Natural killer cell (primary cell): ENCODE measurements around the gene SLC12A8. TPM values are rescaled to one million over a fixed set of nuclear protein-coding genes. Genes with fewer than 3 reads are reported as not detected.

Source experiments
- ATAC-seq, 3 donors: fragments of 150-1000 bp in 2 of 3; fragments of 200-7000 bp in 1 of 3; cut with Tn5 transposase; 1 replicate in 1 of 3; 2 replicates in 2 of 3; pipeline ENCODE4 v1.10.0; 2021; ENCODE audit warnings: mild to moderate bottlenecking in 2 of 3, moderate library complexity in 2 of 3
- DNase-seq, 2 donors: peaks; one replicate each; pipeline versions ENCODE4 v3.0.0 to v3.0.0-alpha.2; 2013 to 2021; ENCODE audit warnings: mixed read lengths in 1 of 2
- H3K27ac ChIP-seq: one replicate; pipeline ENCODE4 v1.5.1; 2013; ENCODE audit warnings: mild to moderate bottlenecking, low read length
- H3K27me3 ChIP-seq: one replicate; pipeline ENCODE4 v1.6.1; 2013; ENCODE audit warnings: low read length; ENCODE audit not compliant: control insufficient read depth, insufficient read depth
- H3K36me3 ChIP-seq: one replicate; pipeline ENCODE4 v1.6.1; 2013; ENCODE audit warnings: low read length; ENCODE audit not compliant: control insufficient read depth, insufficient read depth
- H3K4me1 ChIP-seq: one replicate; pipeline ENCODE4 v1.6.1; 2013; ENCODE audit warnings: low read length; ENCODE audit not compliant: control insufficient read depth, insufficient read depth
- H3K4me3 ChIP-seq: one replicate; pipeline ENCODE4 v1.5.1; 2013; ENCODE audit warnings: low read length
- H3K9me3 ChIP-seq: one replicate; pipeline ENCODE4 v1.6.1; 2013; ENCODE audit warnings: low read length; ENCODE audit not compliant: control insufficient read depth, insufficient read depth
- H3K27ac Mint-ChIP-seq, 2 donors: one replicate each; pipeline ENCODE4 v1.8.0; 2022; ENCODE audit warnings: mild to moderate bottlenecking in 2 of 2, mixed read lengths in 2 of 2, moderate library complexity in 1 of 2
- H3K27me3 Mint-ChIP-seq, 2 donors: one replicate each; pipeline ENCODE4 v1.8.0; 2022; ENCODE audit warnings: low read depth in 2 of 2, mixed read lengths in 2 of 2
- H3K36me3 Mint-ChIP-seq: one replicate; pipeline ENCODE4 v1.8.0; 2022; ENCODE audit warnings: mixed read lengths
- H3K4me1 Mint-ChIP-seq, 2 donors: one replicate each; pipeline ENCODE4 v1.8.0; 2022; ENCODE audit warnings: mixed read lengths in 2 of 2
- H3K4me3 Mint-ChIP-seq: one replicate; pipeline ENCODE4 v1.8.0; 2022; ENCODE audit warnings: mild to moderate bottlenecking, moderate library complexity, mixed read lengths
- H3K9me3 Mint-ChIP-seq, 2 donors: one replicate each; pipeline ENCODE4 v1.8.0; 2022; ENCODE audit warnings: mixed read lengths in 2 of 2
- CTCF ChIP-seq: fragments of 200-600 bp; IDR thresholded peaks from one replicate; pipeline ENCODE4 v1.8.0; 2022; ENCODE audit warnings: antibody characterized with exemption
- WGBS: methylation state at CpG from one replicate; pipeline ENCODE4 v1.1.7; 2013; ENCODE audit warnings: missing lambda C conversion rate; ENCODE audit not compliant: insufficient coverage; 5-methylcytosine and 5-hydroxymethylcytosine counted together
- intact Hi-C: fragments of 100-400 bp; cut with micrococcal nuclease; formaldehyde crosslinking; loops from one replicate; pipeline ENCODE4 v1.14.2; 2022
- total RNA-seq, 4 donors: library from RNA; stranded (reverse); fragments of 120-200 nt in 1 of 4; gene quantifications; one replicate each; pipeline versions ENCODE4 v1.2.3 to v1.2.4, GENCODE V29; 2013 to 2022

Gene SLC12A8
- total RNA-seq, 3 donors from 2014 or later (not counting 1 experiment from before 2014, with no cell fraction given), result 0.25 to 1.4 (median 0.61) TPM

- peaks cover 15% of the 10 kb centered on the region for H3K4me1 ChIP-seq
- no peaks in the 10 kb centered on the region for H3K9me3 ChIP-seq
- Mint-ChIP-seq H3K27ac (peak overlapping the region in 1 of 2 donors; percentile 22), H3K36me3 (no peaks in the 10 kb centered on the region), H3K27me3 (no peaks in the 10 kb centered on the region), H3K4me1 (peaks cover 12 to 16% of the 10 kb centered on the region in 2 donors), H3K4me3 (no peak overlapping the region), H3K9me3 (no peaks in the 10 kb centered on the region)
- TF ChIP-seq CTCF, result no peak
- no peaks in the 10 kb centered on the region for H3K36me3 ChIP-seq
- ATAC-seq (no peak), DNase-seq (no peak)
- H3K27me3 ChIP-seq, result no peaks in the 10 kb centered on the region
- intact Hi-C loops, result no loop called here
- no peak overlapping the region for H3K27ac ChIP-seq
- 93% methylated on average over 6 of the region's 7 CpGs for WGBS
- no peak overlapping the region for H3K4me3 ChIP-seq
These were observed 142.4 kb downstream of the SLC12A8 start for GRCh38 chr3:125069968-125070745.

GRCh38 chr3:125069452-125069851 is 143.1 kb downstream of the SLC12A8 start:
- no CpG with 5 or more reads among the region's 1 CpG for WGBS
- intact Hi-C loops, result no loop called here
- no peak overlapping the region for H3K27ac ChIP-seq

GRCh38 chr3:125068265-125068664 is 144.3 kb downstream of the SLC12A8 start:
- Mint-ChIP-seq H3K27me3 (peaks cover 0 to 5% of the 10 kb centered on the region in 2 donors), H3K36me3 (no peaks in the 10 kb centered on the region), H3K9me3 (no peaks in the 10 kb centered on the region), H3K4me3 (no peak overlapping the region), H3K27ac (no peak overlapping the region), H3K4me1 (peaks cover 8 to 14% of the 10 kb centered on the region in 2 donors)
- Histone ChIP-seq H3K9me3 (no peaks in the 10 kb centered on the region), H3K27ac (no peak overlapping the region), H3K27me3 (no peaks in the 10 kb centered on the region), H3K4me1 (peaks cover 11% of the 10 kb centered on the region), H3K4me3 (no peak overlapping the region), H3K36me3 (no peaks in the 10 kb centered on the region)
- ATAC-seq (no peak), DNase-seq (no peak)
- intact Hi-C loops, result no loop called here
- no peak for TF ChIP-seq CTCF
- WGBS, result 98% methylated on average over 4 of the region's 4 CpGs

More at GRCh38 chr3:125069452-125069851, 143.1 kb downstream of the SLC12A8 start:
- H3K27ac Mint-ChIP-seq, result peak overlapping the region in 1 of 2 donors; percentile 22
- Histone ChIP-seq H3K9me3 (no peaks in the 10 kb centered on the region), H3K27me3 (no peaks in the 10 kb centered on the region), H3K4me3 (no peak overlapping the region), H3K4me1 (peaks cover 11% of the 10 kb centered on the region), H3K36me3 (no peaks in the 10 kb centered on the region)
- no peak for TF ChIP-seq CTCF
- no peak overlapping the region for H3K4me3 Mint-ChIP-seq
- H3K9me3 Mint-ChIP-seq, result no peaks in the 10 kb centered on the region
- peaks cover 8 to 14% of the 10 kb centered on the region in 2 donors for H3K4me1 Mint-ChIP-seq
- peak; percentile 24 to 82 (median 50) for ATAC-seq
- H3K27me3 Mint-ChIP-seq, result no peaks in the 10 kb centered on the region
- no peak for DNase-seq
- no peaks in the 10 kb centered on the region for H3K36me3 Mint-ChIP-seq
